GM19463 (cell line): ENCODE results near the gene ANKRD60.

Experiments used
- ATAC-seq: cut with Tn5 transposase; IDR thresholded peaks from one replicate; pipeline ENCODE4 v1.9.1; 2021; ENCODE audit warnings: mild to moderate bottlenecking, moderate library complexity; ENCODE audit not compliant: unreplicated experiment

Gene ANKRD60

GRCh38 chr20:58167759-58168158 is 60.7 kb downstream of the ANKRD60 start:
- ATAC-seq: no peak
